ENCODE data around the gene ITGB1.
A peak's percentile ranks its signal among the peaks of the same experiment; 100 is the strongest.

ITGB1 gene

DNA sequence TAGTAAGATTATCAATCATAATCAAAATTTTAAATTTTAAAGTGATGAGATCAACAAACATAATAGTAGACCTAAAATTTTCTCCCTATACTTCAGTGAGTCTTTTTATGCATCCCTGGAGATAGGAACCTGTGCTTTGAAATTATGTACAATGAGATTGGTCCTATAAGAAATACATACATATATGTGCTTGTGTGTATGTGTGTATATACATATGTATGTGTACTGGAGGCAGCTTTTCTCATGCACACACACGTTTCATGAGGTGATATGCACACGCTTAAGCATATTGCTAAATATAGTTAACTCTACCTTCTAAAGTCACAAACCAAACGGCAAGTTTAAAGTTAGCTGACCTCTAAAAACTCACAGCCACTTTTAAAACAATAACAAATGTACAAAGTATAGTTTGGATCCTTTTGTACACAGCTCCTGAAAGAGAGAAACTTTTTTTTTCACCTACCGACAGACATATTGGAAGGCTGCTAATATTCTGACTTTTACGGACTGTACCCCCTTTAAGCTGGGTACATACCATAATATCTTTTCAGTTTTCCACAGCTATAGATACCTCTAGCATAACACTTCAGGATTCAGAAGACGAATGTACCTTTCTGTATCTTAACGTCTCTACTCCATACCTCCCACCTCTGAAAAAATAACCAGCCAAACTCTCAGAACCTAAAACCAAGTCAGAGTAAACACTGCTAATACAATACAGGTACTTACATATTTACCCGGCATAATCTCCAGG lies 3.3 kb downstream of the ITGB1 start:
- H3K4me3 ChIP-seq (ENCODE audit: low read depth, low read length), result peak overlapping the region; percentile 81
- DNase-seq (ENCODE audit: low read depth, low spot score), result no peak
- in situ Hi-C loops (cut with HindIII; ENCODE audit: low sequenced_read_pairs), result no loop called here

DNA sequence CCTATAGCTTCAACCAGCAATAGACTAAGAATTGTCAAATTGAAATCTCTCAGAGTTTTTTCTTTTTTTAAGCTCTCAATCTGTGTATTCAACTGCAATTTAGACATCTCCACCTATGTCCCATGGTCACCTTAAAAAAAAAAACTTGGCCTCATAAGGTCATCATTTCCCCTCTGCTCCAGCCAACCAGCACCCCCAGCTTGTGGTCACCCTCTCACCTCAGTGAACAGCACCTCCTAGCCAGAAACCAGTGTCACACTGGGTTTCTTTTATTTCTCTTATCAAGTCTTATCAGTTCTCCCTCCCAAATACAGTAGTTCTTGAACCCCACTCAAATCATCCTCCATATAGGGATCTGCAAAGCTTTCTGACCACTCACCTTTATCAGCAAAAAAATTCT lies 4.0 kb downstream of the ITGB1 start:
- in situ Hi-C loops (cut with HindIII; ENCODE audit: low sequenced_read_pairs), result no loop called here
- TF ChIP-seq, protein P1, sequence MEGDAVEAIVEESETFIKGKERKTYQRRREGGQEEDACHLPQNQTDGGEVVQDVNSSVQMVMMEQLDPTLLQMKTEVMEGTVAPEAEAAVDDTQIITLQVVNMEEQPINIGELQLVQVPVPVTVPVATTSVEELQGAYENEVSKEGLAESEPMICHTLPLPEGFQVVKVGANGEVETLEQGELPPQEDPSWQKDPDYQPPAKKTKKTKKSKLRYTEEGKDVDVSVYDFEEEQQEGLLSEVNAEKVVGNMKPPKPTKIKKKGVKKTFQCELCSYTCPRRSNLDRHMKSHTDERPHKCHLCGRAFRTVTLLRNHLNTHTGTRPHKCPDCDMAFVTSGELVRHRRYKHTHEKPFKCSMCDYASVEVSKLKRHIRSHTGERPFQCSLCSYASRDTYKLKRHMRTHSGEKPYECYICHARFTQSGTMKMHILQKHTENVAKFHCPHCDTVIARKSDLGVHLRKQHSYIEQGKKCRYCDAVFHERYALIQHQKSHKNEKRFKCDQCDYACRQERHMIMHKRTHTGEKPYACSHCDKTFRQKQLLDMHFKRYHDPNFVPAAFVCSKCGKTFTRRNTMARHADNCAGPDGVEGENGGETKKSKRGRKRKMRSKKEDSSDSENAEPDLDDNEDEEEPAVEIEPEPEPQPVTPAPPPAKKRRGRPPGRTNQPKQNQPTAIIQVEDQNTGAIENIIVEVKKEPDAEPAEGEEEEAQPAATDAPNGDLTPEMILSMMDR (IDR thresholded peaks at IDR 0.05; ENCODE audit: low read depth, low read length), result no peak
- H3K4me3 ChIP-seq (ENCODE audit: low read depth, low read length), result peak overlapping the region; percentile 81
- no peak for DNase-seq (ENCODE audit: low read depth, low spot score)

More for the DNA sequence above, 3.3 kb downstream of the ITGB1 start:
- TF ChIP-seq, protein P1 (IDR thresholded peaks at IDR 0.05; ENCODE audit: low read depth, low read length), result no peak

DNA sequence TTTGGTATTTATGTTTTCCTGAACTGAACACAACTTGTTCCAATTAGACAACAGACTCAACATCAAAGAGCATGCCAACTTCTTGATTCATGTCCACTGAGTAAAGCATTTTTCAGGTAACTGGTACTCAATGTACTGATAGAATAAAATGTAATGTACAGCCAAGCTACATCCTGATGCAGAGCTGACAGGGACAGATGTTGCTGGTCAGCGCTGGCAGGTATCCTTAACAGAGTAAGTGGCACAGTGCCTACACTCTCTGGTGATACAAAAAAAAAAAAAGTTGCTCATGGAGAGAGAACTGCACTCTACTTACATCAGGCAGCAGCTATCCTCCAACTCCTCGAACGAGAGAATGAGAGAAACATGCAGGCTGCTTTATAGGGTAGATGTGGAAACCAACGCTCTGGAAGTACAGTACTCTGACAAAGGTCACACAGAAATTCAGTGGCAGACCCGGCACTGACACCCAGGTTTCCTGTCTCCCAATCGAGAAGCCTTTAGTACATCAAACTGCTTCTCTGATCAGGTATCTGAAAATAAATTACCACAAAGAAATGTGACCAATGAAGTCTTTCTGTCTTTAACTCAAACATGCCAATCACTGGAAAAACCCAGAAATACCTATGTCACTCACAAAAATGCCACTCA lies 4.6 kb downstream of the ITGB1 start:
- H3K4me3 ChIP-seq (ENCODE audit: low read depth, low read length), result peak overlapping the region; percentile 81
- TF ChIP-seq, protein P1 (IDR thresholded peaks at IDR 0.05; ENCODE audit: low read depth, low read length), result no peak
- in situ Hi-C loops (cut with HindIII; ENCODE audit: low sequenced_read_pairs), result no loop called here
- no peak for DNase-seq (ENCODE audit: low read depth, low spot score)

DNA sequence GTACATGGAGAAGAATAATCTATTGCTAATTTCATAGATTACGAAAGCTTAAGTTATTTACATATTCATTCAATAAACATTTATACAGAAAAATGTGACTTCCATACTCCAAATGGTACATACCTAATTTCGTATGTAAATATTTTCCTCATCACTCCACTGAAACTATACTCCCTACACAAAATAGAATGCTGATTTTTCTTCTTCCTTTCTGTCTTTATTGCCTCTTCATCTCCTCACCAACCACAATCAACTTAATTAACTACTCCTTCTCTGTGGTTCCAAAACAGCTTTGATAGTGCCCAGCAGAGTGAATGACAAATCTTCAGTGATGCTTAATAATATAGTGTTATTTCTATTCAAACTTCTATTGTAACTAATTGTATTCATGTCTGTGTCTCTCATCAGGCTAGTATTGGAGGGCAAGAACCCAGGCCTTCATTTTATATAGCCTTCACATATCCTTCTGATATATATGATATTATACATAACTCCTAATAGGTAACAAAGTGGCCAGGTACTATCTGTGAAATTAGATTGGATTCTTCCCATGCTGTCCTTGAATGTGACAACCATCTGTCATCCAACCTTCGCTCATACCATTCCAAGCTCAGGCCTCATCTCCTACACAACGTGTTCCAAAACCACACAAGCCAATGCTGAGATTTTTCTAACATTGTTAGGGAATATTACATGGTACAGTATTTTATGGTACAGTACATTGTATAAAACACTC lies 5.3 kb downstream of the ITGB1 start:
- TF ChIP-seq, protein P1 (IDR thresholded peaks at IDR 0.05; ENCODE audit: low read depth, low read length), result no peak
- no peak for DNase-seq (ENCODE audit: low read depth, low spot score)
- no peak overlapping the region for H3K4me3 ChIP-seq (ENCODE audit: low read depth, low read length)
- in situ Hi-C loops (cut with HindIII; ENCODE audit: low sequenced_read_pairs), result no loop called here

DNA sequence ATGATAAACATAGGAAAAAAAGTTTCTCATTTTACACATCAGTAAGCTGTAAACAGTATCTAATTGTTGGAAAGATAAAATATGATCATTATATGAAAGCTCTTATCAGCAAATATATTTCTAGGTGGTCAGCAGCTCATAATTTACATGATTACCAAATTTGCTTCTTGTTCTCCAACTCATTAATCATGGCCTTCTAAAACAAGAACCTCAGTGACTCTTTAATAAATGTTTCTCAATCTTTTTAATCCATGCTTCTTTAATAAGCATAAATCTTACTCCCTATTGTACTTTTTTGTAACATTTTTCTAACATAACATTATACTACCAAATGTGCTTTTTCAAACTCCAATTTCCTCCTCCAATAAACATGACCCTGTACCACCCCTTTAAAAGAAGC lies 5.9 kb downstream of the ITGB1 start:
- no peak overlapping the region for H3K4me3 ChIP-seq (ENCODE audit: low read depth, low read length)
- TF ChIP-seq, protein P1 (IDR thresholded peaks at IDR 0.05; ENCODE audit: low read depth, low read length), result no peak
- in situ Hi-C loops (cut with HindIII; ENCODE audit: low sequenced_read_pairs), result no loop called here
- DNase-seq (ENCODE audit: low read depth, low spot score), result no peak

DNA sequence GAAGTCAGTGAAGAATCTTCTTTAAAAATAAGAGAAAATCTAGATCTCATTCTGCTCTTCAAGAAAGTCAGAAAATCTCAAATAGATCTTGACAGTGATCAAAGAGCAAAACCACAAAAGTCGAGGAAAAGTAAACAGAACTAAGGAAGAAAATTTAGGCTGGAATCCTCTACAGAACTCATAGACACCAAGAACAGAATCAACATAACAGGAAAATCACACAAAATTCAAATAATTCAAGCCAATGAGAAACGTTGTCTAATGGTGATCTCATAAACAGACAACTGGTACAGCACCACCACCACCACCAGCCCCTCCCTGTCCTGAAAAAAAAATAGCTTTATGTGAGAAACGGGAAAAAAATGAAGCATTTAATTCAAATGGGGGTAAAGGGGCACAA lies 6.9 kb downstream of the ITGB1 start:
- no peak overlapping the region for H3K4me3 ChIP-seq (ENCODE audit: low read depth, low read length)

More for the DNA sequence above, 6.9 kb downstream of the ITGB1 start:
- in situ Hi-C loops (cut with HindIII; ENCODE audit: low sequenced_read_pairs), result no loop called here
- TF ChIP-seq, protein P1 (IDR thresholded peaks at IDR 0.05; ENCODE audit: low read depth, low read length), result no peak
- no peak for DNase-seq (ENCODE audit: low read depth, low spot score)

Data from astrocyte of the spinal cord (primary cell).